Measurements from ENCODE around the gene DNMT3A.

Gene DNMT3A

DNA sequence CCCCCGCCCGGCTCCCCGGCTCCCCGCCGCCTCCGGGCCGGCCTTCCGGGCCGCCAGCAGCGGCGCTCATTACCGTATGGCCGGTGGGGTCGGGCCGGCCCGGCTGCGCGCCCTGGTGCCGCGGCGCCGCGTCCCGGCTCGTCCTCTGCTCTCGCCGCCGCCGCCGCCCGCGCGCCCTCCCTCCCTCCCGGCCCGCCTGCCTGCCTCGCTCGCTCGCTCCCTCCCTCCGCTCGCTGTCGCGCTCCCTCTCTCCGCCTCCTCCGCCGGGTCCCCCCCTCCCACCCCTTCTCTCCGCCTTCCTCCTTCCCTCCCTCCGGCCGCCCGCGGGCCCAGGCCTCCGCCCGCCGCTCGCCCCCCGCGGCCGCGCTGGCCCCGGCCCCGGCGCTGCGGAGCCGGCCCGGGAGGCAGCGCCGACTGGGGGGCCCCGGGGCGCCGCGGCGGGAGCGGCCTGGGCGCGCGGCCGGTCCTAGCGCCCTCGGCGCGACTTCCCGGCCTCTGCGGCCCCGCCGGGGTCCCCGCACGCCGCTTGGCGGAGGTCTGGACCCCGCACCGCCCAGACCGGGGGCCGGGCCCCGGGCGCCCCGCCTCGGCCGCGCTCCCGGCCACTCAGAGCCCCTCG, at the start of gene DNMT3A:
Gene DNMT3A (minus strand): TSS at position 173 of the 619 bp plus-strand sequence. CDS start 27,941 bp downstream, outside the sequence.
- peak; percentile 46 for DNase-seq

DNA sequence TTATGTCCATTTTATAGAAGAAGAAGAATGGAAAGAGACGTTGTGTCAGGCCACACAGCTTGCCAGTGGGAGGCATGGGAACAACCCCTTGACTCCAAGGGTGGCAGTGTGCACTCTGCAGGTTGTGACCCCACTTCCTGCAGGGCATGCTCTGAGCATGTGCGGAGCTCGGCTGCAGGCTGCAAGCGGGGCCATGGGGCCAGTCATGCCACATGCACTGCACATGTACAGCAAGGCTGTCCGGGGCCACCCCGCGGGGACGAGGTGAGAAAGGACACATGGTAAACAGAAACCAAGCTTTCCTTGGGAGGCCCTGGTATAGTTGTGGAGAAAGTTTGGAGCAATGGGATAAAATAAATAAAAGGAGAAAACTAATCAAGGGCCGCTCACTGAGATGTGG, 47.4 kb upstream of the DNMT3A start:
- no peak for DNase-seq

DNA sequence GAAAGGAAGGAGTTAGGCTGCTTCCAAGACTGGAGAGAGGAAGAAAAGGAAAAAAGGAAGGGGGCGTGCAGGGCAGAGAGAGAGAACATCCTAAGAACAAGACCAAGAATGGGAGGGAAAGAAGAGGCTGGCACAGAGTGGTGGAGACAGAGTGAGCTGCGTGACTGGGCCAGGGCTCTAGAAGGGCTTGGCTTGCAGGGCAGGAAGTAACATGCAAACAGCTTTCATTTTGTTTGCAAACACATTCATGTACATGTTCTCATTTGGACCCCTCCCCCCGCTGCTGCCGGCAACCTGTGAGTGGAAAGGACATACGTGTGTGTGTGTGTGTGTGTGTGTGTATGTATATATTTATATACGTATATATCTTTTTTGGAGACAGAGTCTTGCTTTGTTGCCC, 46.8 kb upstream of the DNMT3A start:
- no peak for DNase-seq

DNA sequence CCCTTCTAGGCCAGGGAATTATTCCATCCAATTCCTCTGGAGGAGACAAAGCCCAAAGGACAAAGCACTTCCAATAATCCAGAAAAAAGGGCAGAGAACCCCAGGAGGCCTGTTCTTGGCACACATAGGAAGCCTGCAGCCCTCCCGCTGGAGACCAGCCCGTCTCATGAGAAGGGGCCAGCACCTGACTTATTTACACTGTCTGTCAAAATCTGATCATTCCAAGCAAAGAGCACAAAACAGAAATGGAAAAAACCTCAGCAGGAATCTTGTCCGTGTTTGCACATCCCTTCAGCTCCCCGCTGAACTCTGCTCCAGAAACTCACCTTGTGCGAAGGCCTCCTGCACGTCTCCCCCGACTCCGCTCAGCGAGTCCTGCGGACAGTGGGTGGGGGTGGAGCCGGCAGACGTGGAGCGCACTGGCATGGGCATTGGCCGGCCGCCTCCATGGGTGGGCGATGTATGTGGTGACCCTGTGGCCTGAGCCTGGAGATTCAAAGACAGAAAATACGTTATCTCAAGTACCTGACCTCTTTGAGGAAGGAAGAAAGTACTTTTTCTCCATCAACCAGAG, 46.2 kb upstream of the DNMT3A start:
- no peak for DNase-seq

DNA sequence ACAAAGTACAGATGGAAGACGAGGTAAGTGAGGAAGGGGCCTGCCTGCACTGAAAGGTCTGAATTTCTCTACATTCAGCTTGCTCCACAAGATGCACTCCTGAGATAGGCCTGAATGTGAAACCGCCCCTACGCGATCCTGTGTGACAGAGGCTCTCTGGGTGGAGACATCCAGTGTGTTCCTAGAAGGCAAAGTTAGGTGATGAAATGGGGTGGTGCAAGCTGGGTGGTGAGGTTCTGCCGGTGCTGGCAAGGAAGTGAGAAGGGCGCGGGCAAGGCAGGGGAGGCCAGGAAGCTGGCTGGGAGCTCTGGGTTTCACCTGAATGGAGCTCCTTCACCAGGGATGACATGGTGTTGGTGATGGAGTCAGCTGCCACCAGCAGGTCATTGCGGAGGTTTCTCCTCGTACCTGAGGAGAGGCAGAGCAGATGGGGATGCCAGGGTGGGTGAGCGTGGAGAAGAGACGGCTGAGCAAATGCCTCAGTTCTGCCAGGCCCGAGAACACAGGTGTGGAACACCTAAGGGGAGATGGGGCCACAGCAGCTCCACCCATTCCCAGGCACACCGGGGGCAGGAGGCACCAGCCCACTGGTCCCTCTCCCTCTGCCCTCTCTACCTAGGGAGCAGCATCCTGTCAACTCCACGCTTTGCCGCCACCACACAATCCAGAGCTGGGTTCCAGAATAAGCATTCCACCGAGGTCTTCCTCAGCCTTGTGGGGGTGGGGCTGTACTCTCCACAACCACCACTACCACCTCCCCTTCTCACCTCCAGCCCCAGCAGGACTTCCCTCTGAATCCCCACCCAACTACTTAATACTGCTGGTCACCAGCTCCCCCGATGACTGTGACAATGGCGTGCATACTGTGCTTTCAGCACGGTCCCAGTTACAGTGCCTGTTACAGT, 45.5 kb upstream of the DNMT3A start:
- DNase-seq, result no peak

DNA sequence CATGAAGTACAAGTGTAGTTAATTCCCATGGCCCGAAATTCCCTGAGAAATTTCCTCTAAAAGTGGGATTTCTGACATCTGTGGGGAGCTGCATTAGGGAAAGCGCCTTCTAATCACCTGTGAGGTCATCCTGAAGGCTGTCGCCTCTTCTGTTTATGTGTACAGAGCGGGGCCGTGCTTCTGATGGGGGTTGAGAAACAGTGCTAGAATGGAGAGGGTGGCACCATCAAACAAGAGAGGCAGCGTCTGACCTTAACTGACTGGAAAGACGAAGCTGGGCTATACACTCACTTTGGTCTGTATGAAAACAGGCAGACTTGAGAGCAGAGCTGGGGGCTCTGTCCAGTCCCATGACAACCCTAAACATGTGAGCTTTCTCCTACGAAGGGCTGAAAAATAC, 44.2 kb upstream of the DNMT3A start:
- DNase-seq, result no peak

DNA sequence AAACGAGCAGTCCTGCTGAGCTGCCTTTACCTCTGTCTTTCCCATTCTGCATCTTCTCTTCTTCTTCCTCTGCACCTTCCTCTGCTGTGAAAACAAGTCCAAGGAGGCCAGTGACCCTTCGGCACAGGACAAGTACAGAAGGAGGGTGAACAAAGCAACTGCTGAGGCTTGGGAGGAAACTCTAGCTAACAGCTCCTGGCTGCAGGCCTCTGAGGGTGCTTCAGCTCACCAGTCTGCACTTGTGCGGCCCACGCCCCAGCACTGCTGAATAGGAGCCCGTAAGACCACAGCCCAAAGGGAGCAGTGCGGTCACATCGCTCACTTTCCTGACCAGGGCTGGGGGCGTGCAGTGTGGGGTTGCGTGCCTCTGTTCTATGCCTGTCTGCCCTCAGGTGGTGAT, 42.1 kb upstream of the DNMT3A start:
- no peak for DNase-seq

DNA sequence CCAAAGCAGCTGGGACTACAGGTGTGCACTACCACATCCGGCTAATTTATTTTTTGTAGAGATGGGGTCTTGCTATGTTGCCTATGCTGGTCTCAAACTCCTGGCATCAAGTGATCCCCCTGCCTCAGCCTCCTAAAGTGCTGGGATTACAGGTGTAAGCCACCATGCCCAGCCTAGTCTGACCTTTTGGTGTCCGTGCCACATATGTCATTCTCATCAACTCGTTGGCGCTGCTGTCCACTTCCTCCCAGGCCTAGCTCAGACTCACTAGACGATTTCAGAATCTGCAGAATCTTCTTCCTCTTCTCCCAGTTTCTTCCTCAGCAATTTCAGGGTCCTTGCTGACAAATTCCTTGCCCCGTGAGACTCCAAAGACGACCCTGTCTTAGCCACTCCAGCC, 39.8 kb upstream of the DNMT3A start:
- no peak for DNase-seq

DNA sequence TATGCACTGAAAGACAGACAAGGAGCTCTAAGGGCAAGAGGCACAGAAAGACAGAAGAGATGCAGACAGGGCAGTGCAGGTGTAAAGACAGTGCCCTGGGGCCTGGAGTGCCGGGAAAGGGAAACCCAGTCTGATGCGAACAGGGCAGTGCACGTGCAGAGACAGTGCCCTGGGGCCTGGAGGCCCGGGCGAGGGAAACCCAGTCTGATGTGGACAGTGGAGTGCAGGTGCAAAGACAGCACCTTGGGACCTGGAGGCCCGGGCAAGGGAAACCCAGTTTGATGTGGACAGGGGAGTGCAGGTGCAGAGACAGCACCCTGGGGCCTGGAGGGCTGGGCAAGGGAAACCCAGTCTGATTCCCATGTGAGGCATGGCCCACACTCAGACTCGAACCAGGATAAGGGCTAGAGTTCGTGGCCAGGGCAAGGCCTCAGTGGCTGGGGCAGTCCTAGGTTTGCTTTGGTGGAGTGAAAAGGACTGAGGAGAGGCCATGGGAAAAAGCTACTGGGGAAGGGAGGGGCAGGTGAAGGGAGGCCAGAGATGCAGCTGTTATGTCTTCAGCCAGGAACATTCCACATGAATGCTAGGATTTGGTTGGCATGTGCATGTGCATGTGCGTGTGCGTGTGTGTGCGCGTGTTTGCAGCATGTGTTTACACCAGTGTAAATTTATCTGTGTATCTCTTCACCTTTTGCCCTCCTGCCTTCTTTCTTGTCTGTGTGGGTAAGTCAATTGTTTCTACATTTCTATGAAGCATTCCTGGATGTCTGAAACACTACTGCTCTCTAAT, 39.1 kb upstream of the DNMT3A start:
- DNase-seq, result no peak

DNA sequence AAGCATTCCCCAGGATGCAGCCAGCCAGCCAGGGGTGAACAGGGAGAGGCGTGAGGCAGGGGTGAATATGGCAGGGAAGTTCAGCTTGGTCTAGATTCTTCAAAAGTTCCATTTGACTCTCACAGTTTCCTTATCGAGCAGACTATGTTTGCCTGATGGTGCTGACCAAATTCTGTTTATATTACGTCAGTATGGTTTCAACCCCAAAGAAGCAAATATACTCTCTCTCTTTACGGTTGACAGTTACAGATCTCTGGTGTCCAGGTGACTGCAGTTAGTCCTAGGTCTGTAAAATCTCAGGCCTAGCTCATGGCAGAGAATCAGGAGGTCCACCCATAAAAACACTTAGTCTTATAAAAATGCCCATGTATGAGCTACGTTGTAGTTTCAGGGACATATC, 38.3 kb upstream of the DNMT3A start:
- DNase-seq, result no peak

DNA sequence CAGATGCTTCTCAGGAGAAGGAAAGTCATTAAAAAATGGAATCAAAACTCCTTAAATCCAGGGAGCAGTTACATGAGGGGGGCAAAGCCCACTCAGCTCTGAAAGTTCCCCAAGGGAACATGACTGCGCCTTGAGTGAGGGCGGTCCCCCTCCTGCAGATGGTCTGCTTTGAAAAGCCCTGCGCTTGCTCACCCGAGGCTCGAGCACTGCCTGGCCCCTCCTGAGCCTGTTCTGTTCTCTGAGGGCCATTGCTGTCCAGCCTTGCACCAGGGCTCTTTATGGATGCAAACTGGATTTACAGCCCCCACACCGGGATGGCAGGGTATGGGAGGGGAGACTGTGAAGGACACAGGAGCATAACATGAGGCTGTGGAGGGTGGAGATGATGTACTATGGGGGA, 37.8 kb upstream of the DNMT3A start:
- DNase-seq, result no peak

DNA sequence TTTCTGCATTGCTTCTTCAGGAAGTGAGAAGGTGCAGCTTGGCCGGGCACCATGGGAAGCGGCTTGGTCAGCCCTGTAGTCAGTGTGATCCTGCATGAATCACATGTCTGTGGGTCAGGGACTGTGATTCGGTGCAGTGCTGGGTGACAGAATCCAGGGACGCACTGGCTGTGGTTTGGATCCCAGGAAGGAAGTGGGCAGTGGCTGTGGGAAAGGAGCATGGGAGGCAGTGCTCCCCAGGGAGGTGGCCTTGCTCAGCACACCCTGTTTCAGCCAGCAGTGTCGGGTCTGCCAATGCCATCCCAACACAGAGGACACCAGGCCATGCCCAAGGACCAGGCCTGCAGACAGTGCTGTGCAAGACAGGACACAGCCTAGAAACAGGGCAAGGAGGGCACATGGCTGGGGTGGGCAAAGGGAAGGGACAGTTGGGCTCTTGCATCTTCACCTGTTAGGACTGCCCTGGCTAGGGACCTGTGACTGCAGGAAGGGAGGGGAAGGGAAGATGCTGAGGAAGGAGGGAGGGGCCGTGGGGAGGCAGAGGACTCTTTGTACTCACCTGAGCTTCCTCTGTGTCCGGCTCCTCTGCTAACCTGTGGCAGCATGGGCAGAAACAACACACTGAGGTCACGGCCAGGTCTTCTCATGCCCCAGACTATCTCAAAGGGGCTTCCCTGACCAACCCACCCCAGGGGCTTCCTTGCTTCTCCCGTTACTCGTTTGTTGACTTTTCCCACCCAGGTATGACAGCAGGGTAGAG, 37.2 kb upstream of the DNMT3A start:
- DNase-seq, result no peak

DNA sequence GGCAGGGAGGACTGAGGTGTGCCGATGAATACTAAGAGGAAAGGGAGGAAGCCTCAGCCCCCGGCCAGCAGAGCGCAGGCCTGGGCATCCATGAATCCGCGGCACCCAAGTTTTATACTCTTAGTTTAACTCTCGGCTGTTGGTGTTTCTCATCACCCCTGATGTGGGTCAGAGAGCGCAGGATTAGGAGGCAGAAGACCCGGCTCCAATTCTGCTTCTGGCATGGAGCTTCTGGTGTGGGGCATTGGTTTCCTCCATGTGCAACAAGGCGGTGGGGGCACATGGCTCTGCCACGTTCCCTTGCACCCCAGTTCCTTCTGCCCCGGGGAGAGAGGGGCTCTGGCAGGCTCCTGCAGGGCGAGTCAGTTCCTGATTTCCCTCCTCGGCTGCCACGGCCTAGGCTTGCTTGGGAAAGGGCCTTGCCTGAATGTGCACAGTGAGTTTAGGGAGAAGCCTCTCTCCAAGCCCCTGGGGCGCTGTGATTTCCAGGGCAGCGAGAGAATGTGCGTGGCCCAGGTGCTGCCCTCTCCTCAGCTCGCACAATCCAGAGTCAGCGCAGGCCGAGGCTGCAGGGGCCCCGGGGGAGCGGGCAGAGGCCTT, 36.2 kb upstream of the DNMT3A start:
- DNase-seq, result no peak

DNA sequence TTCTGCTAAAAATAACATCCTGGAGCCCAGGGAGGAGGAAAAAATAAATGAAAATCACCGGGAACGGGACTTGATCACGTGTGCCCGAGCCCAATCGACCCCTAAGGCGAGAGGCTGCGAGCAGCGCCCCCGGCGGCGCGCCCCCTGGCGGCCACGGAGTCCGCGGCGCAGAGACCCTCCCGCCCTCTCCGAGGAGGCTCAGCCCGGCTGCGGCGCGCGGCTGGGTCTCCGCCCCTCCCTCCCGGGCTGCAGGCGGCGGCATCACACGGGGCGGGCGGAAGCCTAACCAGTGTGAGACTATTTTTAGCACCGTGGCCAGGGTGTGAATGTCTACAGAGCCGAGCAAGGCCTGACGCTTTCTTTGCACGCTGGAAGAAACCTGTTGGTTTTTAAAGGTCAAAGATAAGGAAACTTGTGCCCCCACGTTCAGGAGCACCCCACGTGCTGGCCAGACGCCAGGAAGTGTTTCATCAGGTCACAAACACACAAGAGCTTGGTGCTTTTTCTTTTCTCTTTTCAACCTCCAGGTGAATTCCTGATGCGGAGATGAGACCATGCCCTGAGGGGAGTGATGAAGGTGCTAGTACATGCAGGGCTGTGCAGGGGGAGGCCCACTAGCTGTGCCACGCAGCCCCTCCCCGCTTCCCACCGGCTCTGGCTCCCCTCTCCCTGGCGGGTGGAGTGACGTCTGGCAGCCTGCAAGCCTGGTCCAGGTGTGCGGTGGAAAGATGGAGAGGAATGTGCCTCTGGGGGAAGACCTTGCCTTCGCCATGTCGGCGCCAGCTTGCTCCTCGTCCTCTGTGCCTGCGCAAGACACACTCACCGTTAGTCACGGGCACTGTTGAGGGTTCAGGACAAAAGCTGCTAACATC, 35.3 kb upstream of the DNMT3A start:
- DNase-seq, result peak; percentile 93

DNA sequence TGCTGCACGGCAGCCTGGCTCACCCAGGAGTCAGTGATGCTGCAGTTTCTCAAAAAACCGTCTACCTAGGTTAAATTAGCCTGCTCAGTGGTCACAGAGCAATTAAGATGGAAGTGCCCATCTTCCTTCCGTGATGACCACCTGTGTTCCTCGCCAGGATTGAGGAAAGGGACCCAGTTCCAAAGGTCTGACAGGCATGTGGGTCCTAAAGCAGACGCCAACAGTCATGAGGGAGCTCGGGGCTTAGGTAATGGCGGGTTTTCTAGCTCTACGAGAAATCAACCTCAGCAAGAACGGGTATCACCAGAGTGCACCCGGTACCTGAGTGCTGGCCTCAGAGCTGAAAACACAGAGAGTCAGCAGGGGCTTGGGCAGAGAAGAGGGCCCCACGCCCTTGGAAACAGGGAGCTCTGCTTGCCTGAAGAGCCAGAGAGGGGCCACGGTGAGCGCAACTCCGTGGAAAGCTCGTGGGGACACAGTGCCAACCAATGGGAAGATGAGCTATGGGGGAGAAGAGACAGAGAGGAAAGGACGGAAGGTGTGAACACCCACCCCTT, 34.3 kb upstream of the DNMT3A start:
- DNase-seq, result no peak

DNA sequence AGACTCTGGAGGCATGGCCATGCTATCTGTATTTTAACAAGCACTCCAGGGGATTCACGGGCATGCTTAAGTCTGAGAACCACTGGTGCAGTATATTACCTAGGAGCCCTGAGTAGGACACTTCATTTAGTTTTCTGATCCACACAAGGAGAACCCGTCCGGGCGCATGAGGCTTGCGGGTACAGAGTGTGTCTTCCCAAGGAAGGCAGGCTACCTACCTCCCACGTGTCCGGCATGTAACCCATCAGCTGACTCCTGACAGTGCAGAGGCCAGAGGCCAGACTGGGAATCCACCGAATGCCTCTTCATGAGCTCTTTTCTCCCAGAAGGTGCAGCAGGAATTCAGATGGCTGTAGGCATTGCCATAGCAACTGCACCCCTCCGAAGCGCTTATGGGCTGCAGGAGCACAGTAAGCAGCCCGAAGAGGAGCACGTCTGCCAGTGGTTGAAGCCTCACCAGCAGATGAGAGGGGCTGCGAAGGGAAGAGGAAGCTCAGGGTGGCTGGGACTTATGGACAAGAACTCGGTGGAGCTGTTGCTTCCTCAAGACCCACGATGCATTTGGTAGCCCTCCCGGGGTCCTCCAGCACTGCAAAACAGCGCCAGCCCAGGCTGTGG, 33.8 kb upstream of the DNMT3A start:
- DNase-seq, result no peak

DNA sequence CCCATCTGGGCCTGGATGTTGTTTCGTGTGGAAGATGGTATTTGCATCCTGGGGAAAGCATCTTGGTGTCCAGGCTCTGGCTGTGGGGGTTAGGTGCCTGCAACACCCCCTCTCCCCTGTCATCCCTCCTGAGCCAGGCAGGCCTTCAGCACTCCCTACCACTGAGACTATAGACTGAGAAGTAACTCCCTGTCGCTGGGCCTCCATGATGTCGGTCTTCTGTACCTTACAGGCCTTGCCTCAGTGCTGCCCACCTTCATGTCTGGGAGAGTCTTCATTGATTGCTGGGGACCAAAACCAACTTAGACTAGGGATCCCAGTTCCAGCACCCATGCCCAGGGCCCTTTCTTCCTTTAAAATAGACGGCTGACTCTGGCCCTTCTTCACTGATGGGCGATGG, 33.1 kb upstream of the DNMT3A start:
- DNase-seq, result no peak

DNA sequence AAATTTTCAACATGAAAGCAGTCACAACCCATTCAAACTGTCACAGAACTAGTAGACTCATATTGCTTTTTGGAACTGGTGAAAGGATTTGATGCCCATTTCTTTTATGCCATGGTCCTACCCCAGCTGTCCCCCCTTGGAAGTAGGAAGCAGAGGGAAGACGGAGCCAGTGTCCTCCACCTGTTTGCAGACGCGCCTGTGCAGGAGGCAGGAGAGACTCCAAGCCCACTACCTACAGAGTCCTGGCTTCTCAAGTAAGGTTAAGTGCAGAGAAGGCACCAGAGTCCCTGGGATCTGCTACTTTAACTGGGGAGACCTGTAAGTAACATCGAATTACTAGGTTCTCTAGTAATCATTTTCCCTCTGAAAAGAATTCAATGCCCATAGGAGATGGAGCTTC, 32.7 kb upstream of the DNMT3A start:
- DNase-seq, result no peak

DNA sequence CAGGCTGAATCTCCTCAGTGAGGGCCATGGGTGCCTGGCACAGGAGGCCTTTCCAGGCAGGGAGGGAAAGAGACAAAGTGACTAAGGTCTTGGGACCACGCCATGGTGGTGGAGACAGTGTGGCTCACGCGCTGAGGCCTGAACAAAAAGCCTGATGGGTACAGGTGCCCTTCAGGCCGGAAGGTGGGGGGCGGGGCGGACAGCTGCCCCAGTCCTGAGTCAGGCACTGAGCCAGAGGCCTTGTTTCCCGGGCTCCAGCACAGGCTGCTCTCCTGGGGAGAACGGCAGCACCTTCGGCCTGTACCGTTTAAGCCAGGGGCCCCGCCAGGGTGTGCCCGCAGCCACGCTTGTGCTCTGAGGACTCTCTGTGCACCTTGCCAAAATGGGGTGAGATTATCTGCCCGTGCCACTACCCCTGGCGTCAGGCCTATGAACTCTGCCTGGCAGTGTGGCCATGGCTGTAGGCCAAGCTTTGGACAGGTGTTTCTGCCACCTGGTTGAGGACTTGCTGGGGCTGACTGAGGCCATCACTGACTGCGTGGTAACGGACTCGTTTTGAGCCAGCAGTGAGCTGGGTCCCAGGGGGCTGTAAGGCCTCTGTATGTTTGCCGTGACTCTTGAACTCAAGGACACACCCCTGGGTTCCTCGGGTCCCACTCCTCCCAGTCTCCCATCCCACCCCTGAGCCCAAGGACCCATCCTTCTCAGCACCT, 31.7 kb upstream of the DNMT3A start:
- DNase-seq, result no peak

Measured in CD4-positive, alpha-beta T cell treated with Interleukin-15 for 1 hour (primary cell).